ENCODE measurements around the gene RTL10. TPM values are rescaled to one million over a fixed set of nuclear protein-coding genes. Genes with fewer than 3 reads are reported as not detected.

The RTL10 gene
- total and polyA plus RNA-seq, 2 of the 13 experiments (the other 11 are each of a cell fraction or from before 2014, with no cell fraction given) = 14.1 to 15.8 TPM

DNA sequence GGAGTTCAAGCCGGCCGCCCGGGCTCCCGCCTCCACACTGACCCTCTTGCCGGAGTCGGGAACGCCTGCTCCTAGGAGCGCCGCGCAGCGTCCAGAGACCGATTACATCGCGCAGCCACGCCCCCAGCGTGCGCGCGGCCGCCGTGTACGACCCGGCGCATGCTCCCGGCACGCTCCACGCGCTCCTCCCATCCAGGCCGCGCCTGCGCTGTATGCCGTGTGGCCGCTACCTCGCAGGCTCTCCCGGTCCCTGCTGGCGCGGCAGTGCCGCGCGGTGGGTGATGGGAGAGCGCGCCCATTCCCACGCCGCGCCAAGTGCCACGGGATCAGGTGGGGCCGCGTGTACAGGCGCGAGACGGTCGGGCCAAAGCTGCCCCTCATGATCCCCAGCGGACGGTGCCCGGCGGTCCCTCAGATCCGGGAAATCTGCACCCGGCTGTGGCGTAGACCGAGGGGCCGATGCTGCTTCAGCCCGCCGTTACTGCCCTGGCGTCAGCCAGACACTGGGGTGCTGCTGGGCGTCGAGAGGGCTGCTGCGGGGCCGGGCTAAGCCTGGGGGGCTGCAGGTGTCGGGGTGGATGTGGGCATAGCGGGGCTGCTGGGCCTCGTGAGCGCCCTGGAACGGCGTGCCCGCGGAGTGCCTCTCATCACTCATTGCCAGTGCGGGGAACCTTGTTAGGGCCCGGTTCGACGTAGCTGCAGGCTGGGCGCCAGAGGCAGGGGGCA lies at the start of gene RTL10, which contains the start of gene GNB1L (continued):
- TF ChIP-seq MIER3 (CRISPR knock-in tag; IDR thresholded peaks at IDR 0.05; ENCODE audit: borderline replicate concordance) (no peak), RBM22 (optimal IDR thresholded peaks at IDR 0.05; ENCODE audit: low read length) (no peak), MAFF (IDR thresholded peaks at IDR 0.05; ENCODE audit: low read depth, low read length) (no peak), SPEN (CRISPR knock-in tag; IDR thresholded peaks at IDR 0.05; ENCODE audit: low read depth) (peak; percentile 96), GATAD1 (CRISPR knock-in tag; IDR thresholded peaks at IDR 0.05) (peak; percentile 82; the same call in 1 of the 2 replicates), YY1 (IDR thresholded peaks at IDR 0.05; ENCODE audit: insufficient read depth, insufficient replicate concordance, low read depth, low read length) (peak; percentile 63), HDAC2 (CRISPR knock-in tag; IDR thresholded peaks at IDR 0.05) (peak; percentile 33; the same call in 1 of the 2 replicates), MIXL1 (CRISPR knock-in tag; IDR thresholded peaks at IDR 0.05) (no peak), ZBTB7B (CRISPR knock-in tag; IDR thresholded peaks at IDR 0.05) (peak; percentile 50; the same call in 1 of the 2 replicates), ZNF552 (CRISPR knock-in tag; IDR thresholded peaks at IDR 0.05; ENCODE audit: borderline replicate concordance) (peak; percentile 92), PHF21A (CRISPR knock-in tag; IDR thresholded peaks at IDR 0.05) (peak; percentile 80; the same call in 1 of the 2 replicates), MXD4 (CRISPR knock-in tag; IDR thresholded peaks at IDR 0.05) (no peak; the same call in 1 of the 2 replicates), CEBPB (IDR thresholded peaks at IDR 0.05; ENCODE audit: borderline replicate concordance, low read depth, low read length) (no peak), FOXJ3 (CRISPR knock-in tag; IDR thresholded peaks at IDR 0.05; ENCODE audit: borderline replicate concordance) (0 out of 2 replicates have a peak, but pooled peaks have one; percentile 46), KLF13 (CRISPR knock-in tag; IDR thresholded peaks at IDR 0.05) (peak; percentile 49; the same call in 1 of the 2 replicates), ZNF768 (CRISPR knock-in tag; IDR thresholded peaks at IDR 0.05) (peak; percentile 71), MAFK (conservative IDR thresholded peaks at IDR 0.05 in 1 of 2, IDR thresholded peaks at IDR 0.05 in 1 of 2; ENCODE audit: low read length in 2 of 2) (no peak), ZNF644 (CRISPR knock-in tag; IDR thresholded peaks at IDR 0.05; ENCODE audit: low read depth) (no peak), SMARCC2 (IDR thresholded peaks at IDR 0.05) (no peak), TCF7 (IDR thresholded peaks at IDR 0.05; ENCODE audit: low read depth) (no peak), MTA1 (CRISPR knock-in tag; IDR thresholded peaks at IDR 0.05; ENCODE audit: borderline replicate concordance) (peak; percentile 67; the same call in 1 of the 2 replicates), JUNB (CRISPR knock-in tag; IDR thresholded peaks at IDR 0.05; ENCODE audit: borderline replicate concordance) (0 out of 2 replicates have a peak, but pooled peaks have one; percentile 51), ZSCAN22 (CRISPR knock-in tag; IDR thresholded peaks at IDR 0.05) (peak; percentile 59; the same call in 1 of the 2 replicates)
- TF ChIP-seq, protein P1, sequence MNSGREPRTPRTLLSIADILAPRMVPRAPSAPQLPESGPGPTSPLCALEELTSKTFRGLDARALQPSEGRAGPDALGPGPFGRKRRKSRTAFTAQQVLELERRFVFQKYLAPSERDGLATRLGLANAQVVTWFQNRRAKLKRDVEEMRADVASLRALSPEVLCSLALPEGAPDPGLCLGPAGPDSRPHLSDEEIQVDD (CRISPR knock-in tag; IDR thresholded peaks at IDR 0.05; ENCODE audit: borderline replicate concordance) = peak; percentile 88; the same call in 1 of the 2 replicates
- TF ChIP-seq, protein P2, sequence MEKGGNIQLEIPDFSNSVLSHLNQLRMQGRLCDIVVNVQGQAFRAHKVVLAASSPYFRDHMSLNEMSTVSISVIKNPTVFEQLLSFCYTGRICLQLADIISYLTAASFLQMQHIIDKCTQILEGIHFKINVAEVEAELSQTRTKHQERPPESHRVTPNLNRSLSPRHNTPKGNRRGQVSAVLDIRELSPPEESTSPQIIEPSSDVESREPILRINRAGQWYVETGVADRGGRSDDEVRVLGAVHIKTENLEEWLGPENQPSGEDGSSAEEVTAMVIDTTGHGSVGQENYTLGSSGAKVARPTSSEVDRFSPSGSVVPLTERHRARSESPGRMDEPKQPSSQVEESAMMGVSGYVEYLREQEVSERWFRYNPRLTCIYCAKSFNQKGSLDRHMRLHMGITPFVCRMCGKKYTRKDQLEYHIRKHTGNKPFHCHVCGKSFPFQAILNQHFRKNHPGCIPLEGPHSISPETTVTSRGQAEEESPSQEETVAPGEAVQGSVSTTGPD (CRISPR knock-in tag; IDR thresholded peaks at IDR 0.05) = no peak
- TF ChIP-seq, protein P3, sequence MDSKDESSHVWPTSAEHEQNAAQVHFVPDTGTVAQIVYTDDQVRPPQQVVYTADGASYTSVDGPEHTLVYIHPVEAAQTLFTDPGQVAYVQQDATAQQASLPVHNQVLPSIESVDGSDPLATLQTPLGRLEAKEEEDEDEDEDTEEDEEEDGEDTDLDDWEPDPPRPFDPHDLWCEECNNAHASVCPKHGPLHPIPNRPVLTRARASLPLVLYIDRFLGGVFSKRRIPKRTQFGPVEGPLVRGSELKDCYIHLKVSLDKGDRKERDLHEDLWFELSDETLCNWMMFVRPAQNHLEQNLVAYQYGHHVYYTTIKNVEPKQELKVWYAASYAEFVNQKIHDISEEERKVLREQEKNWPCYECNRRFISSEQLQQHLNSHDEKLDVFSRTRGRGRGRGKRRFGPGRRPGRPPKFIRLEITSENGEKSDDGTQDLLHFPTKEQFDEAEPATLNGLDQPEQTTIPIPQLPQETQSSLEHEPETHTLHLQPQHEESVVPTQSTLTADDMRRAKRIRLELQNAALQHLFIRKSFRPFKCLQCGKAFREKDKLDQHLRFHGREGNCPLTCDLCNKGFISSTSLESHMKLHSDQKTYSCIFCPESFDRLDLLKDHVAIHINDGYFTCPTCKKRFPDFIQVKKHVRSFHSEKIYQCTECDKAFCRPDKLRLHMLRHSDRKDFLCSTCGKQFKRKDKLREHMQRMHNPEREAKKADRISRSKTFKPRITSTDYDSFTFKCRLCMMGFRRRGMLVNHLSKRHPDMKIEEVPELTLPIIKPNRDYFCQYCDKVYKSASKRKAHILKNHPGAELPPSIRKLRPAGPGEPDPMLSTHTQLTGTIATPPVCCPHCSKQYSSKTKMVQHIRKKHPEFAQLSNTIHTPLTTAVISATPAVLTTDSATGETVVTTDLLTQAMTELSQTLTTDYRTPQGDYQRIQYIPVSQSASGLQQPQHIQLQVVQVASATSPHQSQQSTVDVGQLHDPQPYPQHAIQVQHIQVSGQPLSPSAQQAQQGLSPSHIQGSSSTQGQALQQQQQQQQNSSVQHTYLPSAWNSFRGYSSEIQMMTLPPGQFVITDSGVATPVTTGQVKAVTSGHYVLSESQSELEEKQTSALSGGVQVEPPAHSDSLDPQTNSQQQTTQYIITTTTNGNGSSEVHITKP (CRISPR knock-in tag; IDR thresholded peaks at IDR 0.05; ENCODE audit: low read depth) = 0 out of 2 replicates have a peak, but pooled peaks have one; percentile 67

All from HepG2 (cell line).